ENCODE measurements around the gene P2RY8. TPM values are rescaled to one million over a fixed set of nuclear protein-coding genes. Genes with fewer than 3 reads are reported as not detected.

P2RY8 gene
- total RNA-seq, 4 donors from 2014 or later, result 1.7 to 5.5 (median 2.9) TPM

GRCh38 chrX:1466232-1466661 lies 70.7 kb downstream of the P2RY8 start:
- TF ChIP-seq, protein P1, sequence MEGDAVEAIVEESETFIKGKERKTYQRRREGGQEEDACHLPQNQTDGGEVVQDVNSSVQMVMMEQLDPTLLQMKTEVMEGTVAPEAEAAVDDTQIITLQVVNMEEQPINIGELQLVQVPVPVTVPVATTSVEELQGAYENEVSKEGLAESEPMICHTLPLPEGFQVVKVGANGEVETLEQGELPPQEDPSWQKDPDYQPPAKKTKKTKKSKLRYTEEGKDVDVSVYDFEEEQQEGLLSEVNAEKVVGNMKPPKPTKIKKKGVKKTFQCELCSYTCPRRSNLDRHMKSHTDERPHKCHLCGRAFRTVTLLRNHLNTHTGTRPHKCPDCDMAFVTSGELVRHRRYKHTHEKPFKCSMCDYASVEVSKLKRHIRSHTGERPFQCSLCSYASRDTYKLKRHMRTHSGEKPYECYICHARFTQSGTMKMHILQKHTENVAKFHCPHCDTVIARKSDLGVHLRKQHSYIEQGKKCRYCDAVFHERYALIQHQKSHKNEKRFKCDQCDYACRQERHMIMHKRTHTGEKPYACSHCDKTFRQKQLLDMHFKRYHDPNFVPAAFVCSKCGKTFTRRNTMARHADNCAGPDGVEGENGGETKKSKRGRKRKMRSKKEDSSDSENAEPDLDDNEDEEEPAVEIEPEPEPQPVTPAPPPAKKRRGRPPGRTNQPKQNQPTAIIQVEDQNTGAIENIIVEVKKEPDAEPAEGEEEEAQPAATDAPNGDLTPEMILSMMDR (IDR thresholded peaks at IDR 0.05), result no peak
- no peak for ATAC-seq (ENCODE audit: low FRiP score)
- no peak for DNase-seq (ENCODE audit: low spot score)

- TF ChIP-seq, protein P1 (IDR thresholded peaks at IDR 0.05), result no peak
- DNase-seq (ENCODE audit: low spot score) (no peak), ATAC-seq (ENCODE audit: low FRiP score) (no peak)
These were observed 71.4 kb downstream of the P2RY8 start for GRCh38 chrX:1465286-1466231.

DNA sequence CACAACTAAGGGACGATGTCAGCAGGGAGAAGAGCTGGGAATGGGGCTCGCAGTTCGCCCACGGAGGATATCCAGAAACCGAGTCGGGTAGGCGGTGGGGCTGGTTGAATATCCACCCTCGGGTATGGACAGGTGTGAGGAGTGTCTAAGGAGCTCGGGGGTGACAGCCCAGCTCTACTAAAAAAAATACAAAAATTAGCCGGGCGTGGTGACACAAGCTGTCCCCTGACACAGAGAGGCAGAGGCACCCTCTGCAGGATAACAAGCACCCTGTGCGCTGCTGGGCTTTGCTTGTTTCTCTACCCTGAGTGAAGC lies 72.1 kb downstream of the P2RY8 start:
- TF ChIP-seq, protein P1 (IDR thresholded peaks at IDR 0.05), result no peak
- DNase-seq (ENCODE audit: low spot score), result no peak
- ATAC-seq (ENCODE audit: low FRiP score), result no peak

DNA sequence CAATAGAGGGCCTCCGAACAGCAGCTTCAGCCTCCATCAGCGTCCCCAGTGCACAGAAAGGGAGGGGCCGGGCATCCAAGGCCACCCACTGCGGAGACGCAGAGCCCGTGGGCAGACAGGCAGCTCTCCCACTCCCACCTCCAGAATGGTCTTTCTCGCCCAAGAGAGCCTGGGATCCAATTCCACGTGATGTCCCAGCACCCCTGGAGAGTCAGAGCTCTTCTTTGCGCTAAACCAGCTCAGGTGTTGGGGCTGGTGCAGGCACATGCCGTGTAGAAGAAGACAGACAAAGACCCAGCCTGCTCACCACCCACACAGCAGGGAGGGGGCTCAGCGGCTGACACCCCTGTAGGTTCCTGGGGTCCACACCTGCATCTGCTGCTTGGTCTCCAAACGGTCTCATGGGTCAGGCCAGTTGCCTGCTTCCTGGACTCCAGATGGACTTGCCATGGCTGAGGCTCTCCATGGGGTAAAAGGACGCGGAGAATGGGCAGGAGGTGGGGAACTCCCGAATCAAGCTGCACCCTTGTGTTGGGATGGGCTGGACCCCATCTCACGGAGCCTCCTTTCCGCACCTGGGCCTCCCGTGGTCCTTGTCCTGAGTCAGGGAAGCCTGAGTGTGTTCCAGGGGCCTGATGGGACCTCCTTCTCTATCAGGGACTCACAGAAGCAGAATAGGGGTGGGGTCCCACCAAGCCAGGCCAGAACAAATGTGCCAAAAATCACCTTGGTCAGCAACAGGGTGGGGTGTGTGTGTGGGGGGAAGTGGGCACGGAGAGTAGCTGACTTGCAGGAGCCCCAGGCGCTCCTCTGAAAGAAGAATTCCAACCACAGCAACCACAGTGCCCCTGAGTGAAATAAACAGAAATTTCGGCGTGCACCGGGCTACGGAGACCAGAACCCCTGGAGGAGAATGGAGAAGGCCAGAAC lies 72.7 kb downstream of the P2RY8 start:
- no peak for DNase-seq (ENCODE audit: low spot score)
- ATAC-seq (ENCODE audit: low FRiP score), result no peak
- TF ChIP-seq, protein P1 (IDR thresholded peaks at IDR 0.05), result no peak

DNA sequence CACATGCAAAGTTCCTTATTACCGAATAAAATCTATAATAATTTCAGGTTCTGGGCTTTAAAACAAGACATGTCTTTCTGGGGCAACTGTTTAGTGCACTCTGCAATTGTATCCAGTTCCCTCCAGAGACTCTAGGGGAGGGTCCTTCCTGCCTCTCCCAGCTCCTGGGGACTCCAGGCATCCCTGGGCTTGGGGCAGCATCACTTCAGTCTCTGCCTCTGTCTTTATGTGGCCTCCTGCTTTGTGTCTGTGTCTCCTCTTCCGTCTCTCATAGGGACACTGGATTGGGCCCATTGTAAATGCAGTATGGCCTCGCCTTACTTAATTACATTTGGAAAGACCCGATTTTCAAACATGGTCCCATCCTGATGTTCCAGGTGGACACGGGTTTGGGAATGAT lies 73.4 kb downstream of the P2RY8 start:
- no peak for ATAC-seq (ENCODE audit: low FRiP score)
- TF ChIP-seq, protein P1 (IDR thresholded peaks at IDR 0.05), result no peak
- no peak for DNase-seq (ENCODE audit: low spot score)

- ATAC-seq (ENCODE audit: low FRiP score), result peak; percentile 49
- DNase-seq (ENCODE audit: low spot score), result no peak
- TF ChIP-seq, protein P1 (IDR thresholded peaks at IDR 0.05), result no peak
These were observed 74.3 kb downstream of the P2RY8 start for GRCh38 chrX:1462596-1463251.
